Measurements from ENCODE around the gene CGA.

- TF ChIP-seq SUZ12 (IDR thresholded peaks at IDR 0.05; ENCODE audit: extremely low read depth, insufficient read depth, insufficient read length) (no peak), ZNF274 (IDR thresholded peaks at IDR 0.05; ENCODE audit: low read depth, low read length) (no peak), YY1 (IDR thresholded peaks at IDR 0.05; ENCODE audit: insufficient read depth, insufficient read length) (no peak)
Observed at GRCh38 chr6:87065117-87065516, 29.8 kb downstream of the CGA start.
